ENCODE data around the gene PPFIBP1.

DNA sequence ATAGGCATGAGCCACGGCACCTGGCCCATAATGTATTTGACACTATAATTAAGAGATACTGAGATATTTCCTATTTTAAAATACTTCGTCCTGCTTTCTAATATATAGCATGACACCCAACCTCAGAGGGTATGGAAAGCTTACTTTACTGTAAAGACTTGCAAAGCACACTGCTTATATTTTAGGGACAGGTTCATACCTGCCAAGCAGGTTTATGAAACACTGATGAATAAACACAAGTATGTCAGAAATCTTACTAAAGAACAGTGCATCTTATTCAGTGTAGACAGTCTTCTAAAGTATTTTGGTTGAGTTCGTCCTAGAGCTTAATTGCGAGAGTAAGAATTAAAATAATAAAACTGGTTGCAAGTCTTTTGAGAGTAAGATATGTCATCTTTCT, 65.4 kb downstream of the PPFIBP1 start:
- TF ChIP-seq, protein P1, sequence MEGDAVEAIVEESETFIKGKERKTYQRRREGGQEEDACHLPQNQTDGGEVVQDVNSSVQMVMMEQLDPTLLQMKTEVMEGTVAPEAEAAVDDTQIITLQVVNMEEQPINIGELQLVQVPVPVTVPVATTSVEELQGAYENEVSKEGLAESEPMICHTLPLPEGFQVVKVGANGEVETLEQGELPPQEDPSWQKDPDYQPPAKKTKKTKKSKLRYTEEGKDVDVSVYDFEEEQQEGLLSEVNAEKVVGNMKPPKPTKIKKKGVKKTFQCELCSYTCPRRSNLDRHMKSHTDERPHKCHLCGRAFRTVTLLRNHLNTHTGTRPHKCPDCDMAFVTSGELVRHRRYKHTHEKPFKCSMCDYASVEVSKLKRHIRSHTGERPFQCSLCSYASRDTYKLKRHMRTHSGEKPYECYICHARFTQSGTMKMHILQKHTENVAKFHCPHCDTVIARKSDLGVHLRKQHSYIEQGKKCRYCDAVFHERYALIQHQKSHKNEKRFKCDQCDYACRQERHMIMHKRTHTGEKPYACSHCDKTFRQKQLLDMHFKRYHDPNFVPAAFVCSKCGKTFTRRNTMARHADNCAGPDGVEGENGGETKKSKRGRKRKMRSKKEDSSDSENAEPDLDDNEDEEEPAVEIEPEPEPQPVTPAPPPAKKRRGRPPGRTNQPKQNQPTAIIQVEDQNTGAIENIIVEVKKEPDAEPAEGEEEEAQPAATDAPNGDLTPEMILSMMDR (IDR thresholded peaks at IDR 0.05): no peak
- no peak for TF ChIP-seq POLR2A (IDR thresholded peaks at IDR 0.05)
- no peak for TF ChIP-seq EP300 (IDR thresholded peaks at IDR 0.05)

Data from stomach (tissue), 4 donors.